Activated CD8-positive, alpha-beta memory T cell treated with anti-CD3 and anti-CD28 coated beads for 4 hours (primary cell): ENCODE data around the gene WDR62.

Experiments used
- DNase-seq, 2 donors: peaks; one replicate each; pipeline ENCODE4 v3.0.0-alpha.2; 2020; ENCODE audit warnings: low read depth in 2 of 2

Gene WDR62

GRCh38 chr19:36079389-36079945 is 24.8 kb downstream of the WDR62 start:
- no peak for DNase-seq

GRCh38 chr19:36081385-36081784 is 26.7 kb downstream of the WDR62 start:
- DNase-seq, result no peak

GRCh38 chr19:36081894-36082293 is 27.2 kb downstream of the WDR62 start:
- no peak for DNase-seq

GRCh38 chr19:36082916-36083315 is 28.2 kb downstream of the WDR62 start:
- DNase-seq, result no peak

GRCh38 chr19:36084231-36085009 is 29.7 kb downstream of the WDR62 start:
- DNase-seq, result no peak

DNA sequence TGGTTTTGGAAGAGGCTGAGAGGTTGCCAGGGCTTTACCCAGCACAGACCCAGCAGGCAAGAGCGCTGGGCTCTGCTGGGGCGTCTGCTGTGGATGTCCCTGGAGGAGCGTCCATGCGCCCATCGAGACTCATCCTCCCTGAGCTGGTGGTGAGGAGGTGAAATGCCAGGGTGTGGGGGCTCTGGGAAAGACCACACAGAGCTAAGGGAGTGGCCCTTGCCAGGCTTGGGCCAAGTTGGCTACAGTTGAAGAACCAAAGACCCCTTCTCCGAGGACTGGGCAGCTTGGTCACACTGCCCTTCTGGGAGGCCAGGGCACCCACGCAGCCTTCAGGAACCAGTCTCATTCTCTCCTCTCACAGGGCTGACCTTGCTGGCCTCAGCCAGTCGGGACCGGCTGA is 31.6 kb downstream of the WDR62 start:
- DNase-seq, result no peak

DNA sequence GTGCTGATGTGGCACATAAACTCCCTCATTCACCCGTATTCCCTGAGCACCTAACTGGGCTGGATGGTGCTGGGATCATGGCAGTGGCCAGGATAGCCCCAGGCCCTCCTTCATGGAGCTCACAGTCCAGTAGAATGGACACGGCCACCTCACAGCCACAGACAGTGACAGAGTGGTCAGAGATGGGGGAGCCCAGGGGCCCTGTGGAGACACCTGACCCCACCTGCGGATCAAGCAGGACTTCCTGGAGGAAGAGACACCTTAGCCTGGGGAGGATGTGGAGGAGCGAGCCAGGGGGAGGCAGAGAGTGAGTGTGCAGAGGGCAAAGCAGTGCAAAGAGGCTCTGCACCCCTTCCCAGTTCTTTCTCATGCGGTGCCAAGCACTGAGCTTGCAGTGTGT is 35.1 kb downstream of the WDR62 start:
- no peak for DNase-seq

DNA sequence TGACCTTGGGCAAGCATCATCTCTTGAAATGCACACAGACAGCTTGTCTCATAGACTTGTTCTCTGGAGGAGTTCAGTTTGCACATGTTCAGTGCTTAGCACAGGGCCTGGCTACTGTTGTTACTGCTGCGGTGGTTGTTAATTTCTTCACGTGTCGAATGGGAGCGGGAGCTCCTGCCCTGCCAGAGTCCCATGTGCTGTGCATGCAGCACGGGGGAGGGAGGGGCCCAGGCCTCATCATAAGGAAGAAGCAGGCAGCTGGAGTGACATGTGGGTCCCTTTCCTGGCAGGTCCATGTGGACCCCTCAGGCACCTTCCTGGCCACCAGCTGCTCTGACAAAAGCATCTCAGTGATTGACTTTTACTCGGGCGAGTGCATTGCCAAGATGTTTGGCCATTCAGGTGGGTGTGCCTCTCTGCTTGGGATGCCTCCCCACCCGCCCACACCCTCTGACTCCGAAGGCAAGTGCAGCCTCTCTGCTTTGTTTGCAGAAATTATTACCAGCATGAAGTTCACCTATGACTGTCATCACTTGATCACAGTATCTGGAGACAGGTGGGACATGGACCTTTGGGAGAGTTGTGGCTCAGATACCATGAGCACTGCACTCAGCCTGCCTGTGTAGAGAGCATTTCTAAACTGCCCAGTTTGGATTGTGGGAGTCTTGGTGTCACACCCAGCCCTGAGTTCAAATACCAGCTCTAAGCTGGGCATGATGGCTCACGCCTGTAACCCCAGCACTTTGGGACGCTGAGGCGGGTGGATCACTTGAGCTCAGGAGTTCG is 36.4 kb downstream of the WDR62 start:
- DNase-seq, result no peak

- no peak for DNase-seq
Measured at GRCh38 chr19:36092566-36092965, 37.9 kb downstream of the WDR62 start.

GRCh38 chr19:36093146-36093662 is 38.5 kb downstream of the WDR62 start:
- DNase-seq, result no peak

DNA sequence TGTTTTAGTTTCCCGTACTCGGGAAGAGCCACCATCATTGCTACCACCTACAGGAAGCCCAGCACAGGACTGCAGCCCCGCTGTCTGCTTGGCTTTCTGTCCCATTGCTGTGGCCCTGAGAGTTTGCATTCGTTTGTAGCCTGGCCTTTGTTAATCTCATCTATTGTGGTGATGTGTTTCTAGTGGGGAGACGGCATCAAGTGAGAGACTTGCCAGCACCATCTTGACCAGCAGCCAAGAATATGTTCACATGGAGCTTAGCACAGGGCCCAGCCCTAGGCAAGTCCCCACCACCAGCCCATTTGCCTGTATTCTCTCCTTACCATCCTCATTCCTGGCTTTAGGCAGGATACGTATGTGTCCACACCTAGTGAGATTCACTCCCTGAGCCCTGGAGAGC is 39.0 kb downstream of the WDR62 start:
- DNase-seq, result no peak

DNA sequence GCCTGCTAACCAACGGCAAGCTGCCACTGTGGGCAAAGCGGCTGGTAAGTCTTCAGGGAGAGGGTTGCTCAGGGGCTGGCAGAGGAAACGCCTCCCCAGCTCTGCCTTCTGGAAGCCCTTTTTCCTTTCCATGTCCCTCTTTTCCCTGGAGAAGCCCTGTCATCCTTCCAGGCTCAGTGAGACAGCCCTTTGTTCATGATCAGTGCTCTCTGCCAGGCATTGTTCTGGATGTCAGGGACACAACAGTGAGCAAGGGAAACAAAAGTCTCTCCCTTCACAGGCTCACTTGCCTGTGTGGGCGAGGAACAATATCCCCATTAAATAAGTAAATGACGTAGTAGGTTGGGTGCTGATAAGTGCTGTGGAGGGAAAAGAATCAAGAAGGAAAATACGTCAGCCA is 42.3 kb downstream of the WDR62 start:
- DNase-seq, result no peak

DNA sequence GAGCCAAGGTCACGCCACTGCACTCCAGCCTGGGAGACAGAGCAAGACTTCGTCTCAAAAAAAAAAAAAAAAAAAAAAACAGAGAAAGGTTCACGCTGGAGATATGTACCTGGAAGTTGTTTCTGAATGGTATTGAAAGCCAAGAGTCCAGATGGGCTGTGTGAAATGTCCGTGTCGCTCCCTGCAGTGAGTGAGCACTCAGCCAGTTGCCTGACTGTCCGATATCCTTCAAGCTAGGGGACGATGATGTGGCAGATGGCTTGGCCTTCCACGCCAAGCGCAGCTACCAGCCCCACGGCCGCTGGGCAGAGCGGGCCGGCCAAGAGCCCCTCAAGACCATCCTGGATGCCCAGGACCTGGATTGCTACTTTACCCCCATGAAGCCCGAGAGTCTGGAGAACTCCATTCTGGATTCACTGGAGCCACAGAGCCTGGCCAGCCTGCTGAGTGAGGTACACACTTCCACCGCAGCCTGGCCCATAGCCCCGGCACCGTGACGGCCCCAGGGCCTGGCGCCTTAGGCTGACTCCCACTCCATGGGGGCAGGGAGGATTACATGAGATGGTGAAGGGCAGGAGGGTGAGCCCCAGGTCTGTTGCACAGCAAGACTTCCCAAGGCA is 44.6 kb downstream of the WDR62 start:
- no peak for DNase-seq

- DNase-seq, result no peak
Measured at GRCh38 chr19:36100476-36100875, 45.8 kb downstream of the WDR62 start.

GRCh38 chr19:36101550-36102327 is 47.0 kb downstream of the WDR62 start:
- no peak for DNase-seq

DNA sequence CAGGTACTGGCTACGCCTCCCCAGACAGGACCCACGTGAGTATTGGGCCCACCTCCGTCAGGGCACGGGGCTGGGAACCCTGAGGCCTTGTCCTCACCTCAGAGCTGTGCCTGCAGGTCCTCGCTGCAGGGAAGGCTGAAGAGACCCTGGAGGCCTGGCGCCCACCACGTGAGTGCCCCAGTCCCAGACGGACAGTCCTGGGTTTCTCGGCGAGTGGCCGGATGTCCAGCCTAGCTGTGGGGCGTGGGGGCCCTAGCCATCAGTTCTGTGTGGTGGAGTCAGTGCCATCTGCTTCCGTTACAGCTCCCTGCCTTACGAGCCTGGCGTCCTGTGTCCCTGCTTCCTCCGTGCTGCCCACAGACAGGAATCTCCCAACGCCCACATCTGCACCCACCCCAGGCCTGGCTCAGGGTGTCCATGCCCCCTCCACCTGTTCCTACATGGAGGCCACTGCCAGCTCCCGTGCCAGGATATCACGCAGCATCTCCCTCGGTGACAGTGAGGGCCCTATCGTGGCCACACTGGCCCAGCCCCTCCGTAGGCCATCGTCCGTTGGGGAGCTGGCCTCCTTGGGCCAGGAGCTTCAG is 48.4 kb downstream of the WDR62 start:
- no peak for DNase-seq

GRCh38 chr19:36103842-36104552 is 49.3 kb downstream of the WDR62 start:
- DNase-seq, result no peak

DNA sequence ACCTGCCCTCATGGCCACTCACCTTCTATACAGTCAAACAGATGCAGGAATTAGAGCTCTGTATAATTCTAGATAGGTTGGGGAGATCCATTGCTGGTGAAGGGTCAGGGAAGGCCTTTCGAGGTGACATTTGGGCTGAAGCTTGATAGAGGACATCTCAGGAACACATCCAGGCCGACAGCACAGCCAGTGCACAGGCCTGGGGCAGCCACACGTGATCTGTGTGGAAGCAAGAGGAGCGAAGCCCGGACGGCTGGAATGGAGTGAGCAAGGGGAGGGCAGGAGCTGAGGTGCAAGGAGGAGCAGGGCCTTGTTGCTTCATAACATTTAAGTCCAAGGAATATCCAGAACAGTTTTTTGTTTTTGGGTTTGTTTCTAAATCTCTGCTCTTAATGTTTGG is 51.7 kb downstream of the WDR62 start:
- DNase-seq, result no peak

DNA sequence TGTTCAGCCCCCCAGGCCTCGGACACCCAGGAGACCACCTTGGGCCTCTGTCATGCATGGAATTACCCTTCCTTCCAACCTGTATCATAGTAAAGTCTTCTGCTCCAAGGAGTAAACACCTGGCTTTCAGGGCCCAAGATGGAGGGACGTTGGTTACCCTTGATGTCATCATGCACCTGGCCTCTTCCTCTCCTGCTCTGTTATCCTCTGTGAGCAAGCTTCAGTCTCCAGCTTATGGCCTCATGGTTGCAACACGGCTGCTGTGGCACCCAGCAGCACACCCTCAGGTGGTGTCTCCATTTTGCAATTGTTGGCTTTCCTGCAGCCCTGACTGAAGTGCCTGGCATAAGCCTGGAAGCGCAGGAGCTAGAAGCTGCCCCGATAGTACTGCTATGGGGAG is 52.3 kb downstream of the WDR62 start:
- DNase-seq, result no peak

- no peak for DNase-seq
Measured at GRCh38 chr19:36108684-36109083, 54.0 kb downstream of the WDR62 start.
